Right lobe of liver (tissue), 6 donors: ENCODE data around the gene C19orf85. TPM values are rescaled to one million over a fixed set of nuclear protein-coding genes. Genes with fewer than 3 reads are reported as not detected.

Experiments
- ATAC-seq, 4 donors: fragments of 200-7000 bp; cut with Tn5 transposase; one replicate each; pipeline ENCODE4 v1.9.1; 2020; ENCODE audit warnings: mild to moderate bottlenecking in 4 of 4, moderate library complexity in 4 of 4
- DNase-seq, 3 donors: peaks; one replicate each; pipeline ENCODE4 v3.0.0-alpha.2; 2020
- H3K27ac ChIP-seq, 3 donors: fragments of 200-600 bp; one replicate each; pipeline ENCODE4 v1.8.0; 2022
- H3K27me3 ChIP-seq, 2 donors: fragments of 200-600 bp; one replicate each; pipeline ENCODE4 v1.8.0; 2022
- H3K36me3 ChIP-seq, 4 donors: fragments of 200-600 bp; sonication (generic) in 1 of 4; one replicate each; pipeline versions ENCODE4 v1.5.1 to v1.8.0; 2017 to 2022; ENCODE audit warnings: control low read depth in 1 of 4
- H3K4me1 ChIP-seq, 4 donors: fragments of 200-600 bp; sonication (generic) in 1 of 4; one replicate each; pipeline versions ENCODE4 v1.5.1 to v1.8.0; 2017 to 2022; ENCODE audit warnings: control low read depth in 1 of 4
- H3K4me3 ChIP-seq, 3 donors: fragments of 200-600 bp; one replicate each; pipeline ENCODE4 v1.8.0; 2022
- H3K9me3 ChIP-seq, 4 donors: fragments of 200-600 bp; sonication (generic) in 1 of 4; one replicate each; pipeline versions ENCODE4 v1.5.1 to v1.8.0; 2017 to 2022; ENCODE audit warnings: control low read depth in 1 of 4
- CTCF ChIP-seq, 4 donors: fragments of 200-600 bp in 3 of 4; fragments of 450-650 bp in 1 of 4; IDR thresholded peaks; one replicate each; pipeline versions ENCODE4 v1.5.1 to v1.8.0; 2016 to 2022; ENCODE audit warnings: antibody characterized with exemption in 4 of 4, mild to moderate bottlenecking in 2 of 4
- POLR2A ChIP-seq: fragments of 450-650 bp; IDR thresholded peaks from one replicate; pipeline ENCODE4 v1.6.1; 2017; ENCODE audit warnings: antibody characterized with exemption, mild to moderate bottlenecking
- WGBS: methylation state at CpG from one replicate; pipeline ENCODE4 v1.1.6; 2018; ENCODE audit warnings: low coverage, low lambda C conversion rate; ENCODE audit not compliant: insufficient coverage; ENCODE audit errors: missing lambda C conversion rate; 5-methylcytosine and 5-hydroxymethylcytosine counted together
- intact Hi-C, 2 donors: fragments of 100-400 bp; cut with DNase I; formaldehyde crosslinking; loops; one replicate each; pipeline versions ENCODE4 v1.11.2 to v1.14.1; 2022
- total RNA-seq, 6 experiments: library from RNA; depleted of rRNA in 2 of 6; stranded (reverse); fragments of >200 nt in 2 of 6; fragmentation: NEBNext Ultra II Directional in 3 of 6; extraction: Animal tissue kit (Norgen Biotek cat#: 25700) in 3 of 6; gene quantifications; one replicate each; pipeline versions ENCODE4 v1.1.0 to v1.2.4, GENCODE V29; 2016 to 2023
- donor health status: DM: no; HTN: yes; CAD: no.
- donor health status: DM: no; HTN: no; CAD: no.
- donor health status: DM: no; HTN: no; CAD: no.
- donor health status: DM: no; HTN: yes; CAD: no.
- donor health status: DM: no; HTN: yes; CAD: no.

C19orf85 gene
- total RNA-seq, 6 experiments from 2014 or later = not detected

- no peak overlapping the region for H3K27ac ChIP-seq
- no peaks in the 10 kb centered on the region for H3K4me1 ChIP-seq
- no peaks in the 10 kb centered on the region for H3K36me3 ChIP-seq
- DNase-seq = peak; percentile 86 to 95 (median 88)
- no peaks in the 10 kb centered on the region for H3K27me3 ChIP-seq
- H3K4me3 ChIP-seq = peak overlapping the region; percentile 28 to 45 (median 37)
- TF ChIP-seq POLR2A (no peak), CTCF (IDR thresholded peaks at IDR 0.05) (peak; percentile 94 to 97 (median 94))
- no peaks in the 10 kb centered on the region for H3K9me3 ChIP-seq
- intact Hi-C loops = no loop called here
- WGBS = 21% methylated on average over 44 of the region's 64 CpGs
- peak; percentile 87 to 97 (median 94) for ATAC-seq
Observed at GRCh38 chr19:55503502-55504251, 39.1 kb upstream of the C19orf85 start.

- H3K4me3 ChIP-seq = no peak overlapping the region
- H3K9me3 ChIP-seq = no peaks in the 10 kb centered on the region
- intact Hi-C loops = no loop called here
- no peak for DNase-seq
- no peak for TF ChIP-seq CTCF (IDR thresholded peaks at IDR 0.05)
- no peak for TF ChIP-seq POLR2A
- WGBS = 74% methylated on average over 9 of the region's 17 CpGs
- no peaks in the 10 kb centered on the region for H3K36me3 ChIP-seq
- H3K27ac ChIP-seq = no peak overlapping the region
- no peaks in the 10 kb centered on the region for H3K27me3 ChIP-seq
- no peaks in the 10 kb centered on the region for H3K4me1 ChIP-seq
- ATAC-seq = no peak
Observed at GRCh38 chr19:55503157-55503501, 38.6 kb upstream of the C19orf85 start.

- Histone ChIP-seq H3K27ac (no peak overlapping the region), H3K4me1 (no peaks in the 10 kb centered on the region), H3K9me3 (no peaks in the 10 kb centered on the region), H3K36me3 (no peaks in the 10 kb centered on the region), H3K4me3 (no peak overlapping the region), H3K27me3 (no peaks in the 10 kb centered on the region)
- whole genome bisulfite sequencing = 88% methylated on average over 6 of the region's 9 CpGs
- intact Hi-C loops = no loop called here
- DNase-seq = no peak
- no peak for ATAC-seq
- TF ChIP-seq CTCF (IDR thresholded peaks at IDR 0.05) = no peak
- TF ChIP-seq POLR2A = no peak
Observed at GRCh38 chr19:55502197-55502952, 37.8 kb upstream of the C19orf85 start.

- H3K4me1 ChIP-seq = no peaks in the 10 kb centered on the region
- no peak overlapping the region for H3K27ac ChIP-seq
- no peaks in the 10 kb centered on the region for H3K27me3 ChIP-seq
- intact Hi-C loops = no loop called here
- H3K4me3 ChIP-seq = no peak overlapping the region
- H3K36me3 ChIP-seq = no peaks in the 10 kb centered on the region
- H3K9me3 ChIP-seq = no peaks in the 10 kb centered on the region
- whole genome bisulfite sequencing = 65% methylated on average over 2 of the region's 26 CpGs
- ATAC-seq (no peak), DNase-seq (no peak)
- TF ChIP-seq POLR2A = no peak
- TF ChIP-seq CTCF (IDR thresholded peaks at IDR 0.05) = no peak
Observed at GRCh38 chr19:55500368-55500952, 35.9 kb upstream of the C19orf85 start.
